HepG2 (cell line): ENCODE results near the gene NUBP1. TPM values are rescaled to one million over a fixed set of nuclear protein-coding genes. Genes with fewer than 3 reads are reported as not detected.

Source experiments
- DMAP1 ChIP-seq: IDR thresholded peaks from 2 replicates; pipeline ENCODE4 v1.6.1; 2016
- FOSL2 ChIP-seq: sonication (generic); formaldehyde crosslinking; IDR thresholded peaks from 2 replicates; pipeline ENCODE4 v1.4.0; 2020; ENCODE audit warnings: missing genetic modification reagents
- HBP1 ChIP-seq: IDR thresholded peaks from 2 replicates; pipeline ENCODE4 v1.6.1; 2016; ENCODE audit warnings: low read depth, control low read depth
- HNRNPLL ChIP-seq: fragments of 200-400 bp; formaldehyde crosslinking; IDR thresholded peaks from 2 replicates; pipeline ENCODE4 v1.6.1; 2017; ENCODE audit warnings: mild to moderate bottlenecking, low read depth, low read length; ENCODE audit not compliant: poor library complexity, severe bottlenecking
- MBNL3 ChIP-seq: fragments of 250-450 bp; sonication (Bioruptor Pico); conservative IDR thresholded peaks from 2 replicates; pipeline ENCODE4 v1.8.0; 2022; ENCODE audit warnings: mild to moderate bottlenecking, inconsistent platforms
- NFE2L1 ChIP-seq: sonication (generic); formaldehyde crosslinking; IDR thresholded peaks from 2 replicates; pipeline ENCODE4 v1.4.0; 2020; ENCODE audit warnings: missing genetic modification reagents, mild to moderate bottlenecking, borderline replicate concordance
- PLSCR1 ChIP-seq: sonication (generic); formaldehyde crosslinking; IDR thresholded peaks from 2 replicates; pipeline ENCODE4 v1.5.0; 2020; ENCODE audit warnings: missing genetic modification reagents, mild to moderate bottlenecking, borderline replicate concordance
- TBX3 ChIP-seq: fragments of 450-650 bp; IDR thresholded peaks from 2 replicates; pipeline ENCODE4 v1.6.1; 2017; ENCODE audit warnings: antibody characterized with exemption, mild to moderate bottlenecking, inconsistent platforms, borderline replicate concordance
- TFE3 ChIP-seq: IDR thresholded peaks from 2 replicates; pipeline ENCODE4 v1.6.1; 2016
- U2AF1 ChIP-seq: fragments of 200-400 bp; formaldehyde crosslinking; optimal IDR thresholded peaks from 2 replicates; pipeline ENCODE3; 2017; ENCODE audit warnings: mild to moderate bottlenecking, low read depth, low read length
- ZBTB44 ChIP-seq: sonication (generic); formaldehyde crosslinking; IDR thresholded peaks from 2 replicates; pipeline ENCODE4 v1.4.0; 2020; ENCODE audit warnings: missing genetic modification reagents
- ZNF142 ChIP-seq: sonication (generic); formaldehyde crosslinking; IDR thresholded peaks from 2 replicates; pipeline ENCODE4 v1.4.0; 2020; ENCODE audit warnings: missing genetic modification reagents
- ZNF414 ChIP-seq: sonication (generic); formaldehyde crosslinking; IDR thresholded peaks from 2 replicates; pipeline ENCODE4 v1.5.0; 2020; ENCODE audit warnings: missing genetic modification reagents
- ZNF552 ChIP-seq: sonication (generic); formaldehyde crosslinking; IDR thresholded peaks from 2 replicates; pipeline ENCODE4 v1.9.0; 2022; ENCODE audit warnings: missing genetic modification reagents, mild to moderate bottlenecking, borderline replicate concordance
- ZNF598 ChIP-seq: sonication (generic); formaldehyde crosslinking; IDR thresholded peaks from 2 replicates; pipeline ENCODE4 v1.5.1; 2020; ENCODE audit warnings: mild to moderate bottlenecking, missing genetic modification reagents, borderline replicate concordance
- polyA plus RNA-seq, 8 experiments: library from polyadenylated mRNA; depleted of rRNA in 3 of 8; stranded (reverse) in 7 of 8; unstranded in 1 of 8; fragments of >200 nt; fragmentation: Illumina TruSeq in 4 of 8; extraction: Trizol in 4 of 8; gene quantifications; 2 replicates each; pipeline versions ENCODE4 v1.2.1 to v1.2.3, GENCODE V29; 2011 to 2016; ENCODE audit warnings: low read depth in 4 of 8, missing spikeins in 1 of 8, mixed read lengths in 1 of 8; ENCODE audit not compliant: insufficient read depth in 1 of 8
- total RNA-seq, 5 experiments: library from RNA; depleted of rRNA; stranded (reverse); fragments of >200 nt; fragmentation: Illumina TruSeq; extraction: Trizol; gene quantifications; 2 replicates each; pipeline ENCODE4 v1.2.3, GENCODE V29; 2016; ENCODE audit warnings: low read depth in 1 of 5

NUBP1 gene
- total and polyA plus RNA-seq, 2 of the 13 experiments (the other 11 are each of a cell fraction or from before 2014, with no cell fraction given), result 53.5 to 70.4 TPM

- TF ChIP-seq ZBTB44 (CRISPR knock-in tag), result no peak
- TF ChIP-seq ZNF142 (CRISPR knock-in tag), result no peak
- TF ChIP-seq DMAP1 (CRISPR knock-in tag), result no peak
- TF ChIP-seq MBNL3 (CRISPR knock-in tag), result no peak
- TF ChIP-seq ZNF414 (CRISPR knock-in tag), result no peak
- TF ChIP-seq TBX3, result no peak
- TF ChIP-seq HNRNPLL, result no peak
- TF ChIP-seq ZNF598 (CRISPR knock-in tag), result no peak
- TF ChIP-seq FOSL2 (CRISPR knock-in tag), result peak; percentile 99
- no peak for TF ChIP-seq PLSCR1 (CRISPR knock-in tag)
- no peak for TF ChIP-seq TFE3
- TF ChIP-seq ZNF552 (CRISPR knock-in tag), result no peak
- TF ChIP-seq U2AF1, result no peak
- no peak for TF ChIP-seq HBP1
- no peak for TF ChIP-seq NFE2L1 (CRISPR knock-in tag)
Observed at GRCh38 chr16:10738231-10739077, 5.2 kb upstream of the NUBP1 start (continued).
